Fibroblast of upper back skin (primary cell): ENCODE results near the gene DISC1.
A peak's percentile ranks its signal among the peaks of the same experiment; 100 is the strongest.
"Not testable (repeated sequence)": the region's sequence is repeated elsewhere in the genome, so short reads cannot be mapped to it uniquely, and the experiment has no call there.

Experiments used
- DNase-seq: peaks from one replicate; pipeline ENCODE4 v3.0.0-alpha.2; 2013

DISC1 gene

DNA sequence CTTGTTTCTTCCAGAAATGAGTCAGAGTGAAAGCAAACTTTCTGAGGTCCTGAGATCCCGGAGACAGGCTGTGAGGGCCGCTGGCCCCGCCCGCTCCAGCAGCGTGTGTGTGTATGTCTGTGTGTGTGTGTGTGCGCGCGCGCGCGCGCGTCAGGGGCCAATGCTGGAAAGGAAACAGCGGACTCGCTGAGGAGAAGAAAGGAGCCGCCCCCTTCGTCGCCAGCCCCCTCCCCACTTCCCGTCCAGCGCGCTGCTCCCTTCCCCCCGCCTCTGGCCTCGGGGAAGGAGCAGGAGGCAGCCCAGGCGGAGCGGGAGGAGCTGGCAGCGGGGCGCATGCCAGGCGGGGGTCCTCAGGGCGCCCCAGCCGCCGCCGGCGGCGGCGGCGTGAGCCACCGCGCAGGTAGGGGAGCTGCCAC, at the start of gene DISC1:
Gene DISC1 (plus strand): TSS at position 256 of the 416 bp plus-strand sequence. CDS start 78 bp downstream, at position 334.
- DNase-seq: peak; percentile 88

- DNase-seq: no peak
These were observed 49.5 kb upstream of the DISC1 start for GRCh38 chr1:231576804-231577718.

DNA sequence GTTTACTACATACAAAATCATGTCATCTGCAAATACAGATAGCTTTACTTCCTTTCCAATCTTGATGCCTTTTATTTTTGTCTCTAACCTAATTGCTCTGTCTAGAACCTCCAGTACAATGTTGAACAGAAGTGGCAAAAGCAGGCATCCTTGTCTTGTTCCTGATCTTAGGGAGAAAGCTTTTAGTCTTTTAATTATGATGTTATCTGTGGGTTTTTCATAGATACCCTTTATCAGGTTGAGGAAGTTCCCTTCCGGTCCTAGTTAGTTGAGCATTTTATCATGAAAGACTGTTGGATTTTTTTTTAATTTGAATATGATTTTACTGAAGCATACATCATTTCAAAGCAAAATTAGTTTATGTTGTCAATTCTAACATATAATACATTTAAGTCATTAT, 45.7 kb upstream of the DISC1 start:
- no peak for DNase-seq

DNA sequence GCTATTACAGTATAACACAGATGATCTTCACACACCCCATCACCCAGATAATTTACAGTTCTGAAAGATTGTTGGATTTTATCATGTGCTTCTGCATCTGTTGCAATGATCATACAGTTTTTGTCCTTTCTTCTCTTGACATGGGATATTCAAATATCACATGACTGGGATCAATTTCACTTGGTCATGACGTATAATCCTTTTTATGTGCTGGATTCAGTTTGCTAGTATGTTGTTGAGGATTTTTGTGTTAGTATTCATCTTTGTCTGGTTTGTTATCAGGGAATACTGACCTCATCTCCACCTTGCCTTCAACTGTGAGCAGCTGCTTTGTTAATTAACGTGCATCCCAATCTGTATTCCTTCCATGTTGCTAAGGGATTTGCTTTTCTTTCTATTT, 44.7 kb upstream of the DISC1 start:
- DNase-seq: no peak

DNA sequence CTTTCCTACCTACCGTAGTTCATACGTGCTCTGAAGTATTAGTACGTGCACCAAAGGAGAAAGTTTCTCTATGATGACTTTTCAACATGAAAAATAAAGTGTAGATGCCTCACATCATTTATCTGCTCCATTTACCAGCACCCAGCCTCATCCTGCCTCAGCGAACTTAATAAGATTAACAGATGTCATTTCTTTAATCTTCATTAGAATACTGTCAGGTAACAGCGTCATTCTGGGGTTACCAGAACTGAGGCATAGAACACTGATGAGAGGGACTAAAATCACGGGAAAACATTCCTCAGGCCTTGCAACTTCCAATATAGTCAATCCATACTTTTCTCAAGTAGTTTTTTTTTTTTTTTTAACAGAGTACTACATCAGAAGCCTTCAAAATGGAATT, 43.2 kb upstream of the DISC1 start:
- no peak for DNase-seq

- DNase-seq: peak; percentile 73
These were observed 42.5 kb upstream of the DISC1 start for GRCh38 chr1:231584117-231584516.

- DNase-seq: no peak
These were observed 41.7 kb upstream of the DISC1 start for GRCh38 chr1:231584921-231585320.

- DNase-seq: peak; percentile 71
These were observed 36.0 kb upstream of the DISC1 start for GRCh38 chr1:231590453-231591198.

GRCh38 chr1:231591466-231591865, 35.1 kb upstream of the DISC1 start:
- no peak for DNase-seq

GRCh38 chr1:231592809-231593208, 33.8 kb upstream of the DISC1 start:
- no peak for DNase-seq

- DNase-seq: not testable (repeated sequence)
These were observed 33.3 kb upstream of the DISC1 start for GRCh38 chr1:231593264-231593663.

DNA sequence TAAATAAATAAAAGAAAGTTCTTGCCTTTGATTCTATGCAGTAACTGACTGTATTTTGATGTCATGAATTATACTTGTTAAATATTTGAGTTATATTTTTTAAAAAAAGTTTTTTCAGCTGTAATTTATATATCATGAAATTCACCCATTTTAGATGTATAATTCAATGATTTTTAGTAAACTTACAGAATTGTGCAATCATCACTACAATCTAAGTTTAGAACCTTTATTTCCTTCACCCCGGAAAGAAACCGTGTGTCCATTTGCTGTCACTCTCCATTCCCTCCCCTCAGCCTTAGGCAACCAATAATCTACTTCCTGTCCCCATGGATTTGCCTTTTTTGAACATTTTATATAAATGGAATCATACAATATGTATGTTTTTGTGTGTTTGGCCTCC, 32.5 kb upstream of the DISC1 start:
- no peak for DNase-seq

GRCh38 chr1:231594749-231595148, 31.8 kb upstream of the DISC1 start:
- no peak for DNase-seq

DNA sequence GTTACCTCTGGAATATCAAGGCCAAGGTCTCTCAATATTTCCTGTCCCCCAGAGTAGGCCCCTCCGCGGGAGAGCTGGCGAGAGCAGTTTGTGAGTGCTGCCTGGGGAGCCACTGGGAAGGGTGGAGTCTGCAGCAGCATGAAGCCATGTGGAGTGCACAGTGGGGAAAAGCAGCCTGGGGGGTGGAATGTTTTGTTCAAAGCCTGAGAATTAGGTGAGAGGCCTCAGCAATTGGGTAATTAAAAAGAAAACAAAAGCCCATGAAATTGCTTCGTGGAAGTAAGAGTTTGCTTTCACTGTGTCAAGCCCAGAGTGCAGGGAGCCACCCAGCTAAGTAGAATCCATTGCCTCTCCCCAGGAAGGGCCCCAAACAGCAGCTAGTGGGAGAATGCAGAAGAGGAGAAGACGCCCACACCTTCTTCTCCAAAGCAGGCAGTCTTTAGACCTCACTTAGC, 30.2 kb upstream of the DISC1 start:
- DNase-seq: no peak

- no peak for DNase-seq
These were observed 28.6 kb upstream of the DISC1 start for GRCh38 chr1:231597971-231598370.

DNA sequence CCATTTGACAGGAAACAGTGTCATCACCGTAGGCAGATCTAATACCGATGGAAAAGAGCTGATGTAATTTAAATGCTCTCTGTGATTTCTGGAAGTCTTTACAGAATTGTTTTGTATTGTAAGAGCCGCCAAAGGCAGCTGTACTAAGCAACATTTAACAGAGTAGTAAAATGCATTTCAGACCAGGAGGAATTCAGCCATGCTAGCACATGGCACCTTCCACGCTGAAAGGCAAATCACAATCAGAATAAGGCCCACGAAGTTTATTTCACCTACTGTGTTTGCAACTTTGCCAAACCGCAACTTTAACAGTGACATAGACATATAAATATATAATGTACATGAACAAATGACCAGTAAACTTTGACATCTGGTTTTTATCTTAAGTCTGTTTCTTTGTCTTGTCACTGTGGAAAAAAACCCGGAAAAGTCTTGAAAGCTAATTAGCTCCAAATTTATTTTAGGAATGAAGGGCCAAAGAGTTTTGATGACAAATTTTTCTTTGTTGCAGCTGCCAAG, 26.1 kb upstream of the DISC1 start:
- peak; percentile 81 for DNase-seq

DNA sequence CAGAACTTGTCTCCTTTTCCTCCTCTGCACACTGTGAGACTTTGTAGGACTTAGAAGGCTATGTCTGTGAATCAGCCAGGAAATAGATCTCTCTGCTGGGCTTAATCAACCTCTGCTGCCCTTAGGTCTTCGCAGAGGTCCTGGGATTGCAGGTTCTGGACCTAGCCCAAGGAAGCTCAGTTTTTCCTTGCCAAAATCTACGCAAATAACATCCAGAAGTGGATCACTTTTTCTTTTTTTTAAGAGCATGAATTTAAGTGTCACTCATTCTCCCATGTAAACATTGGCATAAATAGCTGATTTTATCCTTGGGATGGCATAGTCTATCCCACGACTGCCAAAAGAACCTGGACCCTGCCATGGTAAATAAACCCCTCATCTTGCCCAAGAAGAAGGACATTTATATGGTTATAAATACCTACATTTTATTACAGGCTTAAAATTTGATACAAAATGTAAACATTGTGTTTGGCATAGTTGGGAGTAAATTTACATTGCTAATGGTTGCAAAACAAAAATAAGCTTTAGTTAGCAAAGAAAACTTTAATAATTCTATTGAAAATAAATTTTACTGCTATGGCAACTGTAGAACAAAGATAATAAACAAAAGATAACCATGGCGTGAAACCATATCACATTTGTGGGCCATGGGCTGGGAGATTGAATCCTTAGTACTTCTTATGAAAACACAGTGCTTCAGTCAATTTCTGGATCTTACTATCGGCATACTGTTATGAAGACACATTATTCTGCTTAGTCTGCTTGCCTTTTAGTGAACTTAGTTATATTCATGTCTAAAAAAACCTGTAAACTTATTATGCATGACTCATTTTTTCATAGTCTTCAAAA, 24.5 kb upstream of the DISC1 start:
- DNase-seq: no peak

- no peak for DNase-seq
These were observed 24.0 kb upstream of the DISC1 start for GRCh38 chr1:231602673-231602984.

GRCh38 chr1:231603598-231604275, 22.9 kb upstream of the DISC1 start:
- DNase-seq: peak; percentile 52

GRCh38 chr1:231604276-231604621, 22.3 kb upstream of the DISC1 start:
- no peak for DNase-seq

DNA sequence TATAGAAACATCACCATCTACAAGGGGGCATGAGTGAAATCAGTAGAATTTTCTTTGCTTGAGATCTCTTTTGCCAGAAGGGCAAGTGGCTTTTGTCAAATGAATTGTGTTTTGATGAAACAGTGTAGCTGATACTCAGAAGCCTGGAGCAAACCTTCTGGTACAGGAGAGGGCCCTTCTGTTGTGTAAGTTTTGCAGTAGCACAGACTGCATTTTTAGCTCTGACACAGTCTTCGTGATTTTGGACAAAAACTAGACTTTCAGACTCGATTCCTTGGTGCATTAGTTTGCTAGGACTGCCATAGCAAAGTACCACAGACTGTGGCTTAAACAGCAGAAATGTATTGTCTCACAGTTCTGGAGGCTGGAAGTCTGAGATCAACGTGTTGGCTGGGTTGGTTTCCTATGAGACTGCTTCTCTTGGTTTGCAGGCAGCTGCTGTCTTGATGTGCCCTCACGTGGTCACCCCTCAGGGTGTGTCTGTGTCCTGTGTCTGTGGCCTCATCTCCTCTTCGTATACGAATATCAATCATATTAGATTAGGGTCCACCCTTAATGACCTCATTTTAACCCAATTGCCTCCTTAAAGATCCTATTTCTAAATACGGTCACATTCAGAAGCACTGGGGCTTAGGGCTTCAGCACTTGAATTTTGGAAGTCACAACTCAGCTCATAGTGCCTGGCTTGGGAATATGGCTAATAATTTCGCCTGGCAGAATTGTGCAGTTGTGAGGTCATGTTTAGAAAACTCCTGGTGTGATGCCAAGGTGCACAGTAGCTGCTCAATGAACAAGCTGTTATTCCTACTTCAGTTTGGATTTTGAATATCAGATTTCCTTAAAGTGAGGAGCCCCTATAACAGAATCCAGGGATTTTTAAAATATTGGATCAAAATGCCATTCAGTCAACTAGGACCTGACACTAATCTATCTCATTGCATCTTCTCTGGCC, 21.2 kb upstream of the DISC1 start:
- DNase-seq: no peak
